ENCODE results near the gene TANGO2. TPM values are rescaled to one million over a fixed set of nuclear protein-coding genes. Genes with fewer than 3 reads are reported as not detected.

Gene TANGO2
- total RNA-seq, 1 experiment from 2014 or later: 14.6 TPM

GRCh38 chr22:20076627-20077172 is 55.8 kb downstream of the TANGO2 start:
- no peaks in the 10 kb centered on the region for H3K9me3 Mint-ChIP-seq
- H3K4me2 ChIP-seq (ENCODE audit: insufficient read depth, insufficient read length, low read length): no peak overlapping the region
- peaks cover 9% of the 10 kb centered on the region for H3K79me1 ChIP-seq (ENCODE audit: insufficient read depth, low read depth, low read length, poor library complexity, severe bottlenecking)
- no peak overlapping the region for H2AK5ac ChIP-seq (ENCODE audit: insufficient read length, low read length)
- H4K20me1 ChIP-seq (ENCODE audit: control insufficient read depth, insufficient read depth, insufficient read length): no peaks in the 10 kb centered on the region
- no peak overlapping the region for H3K23ac ChIP-seq (ENCODE audit: insufficient read length, low read depth, low read length)
- peaks cover 7 to 18% of the 10 kb centered on the region in 2 experiments for H3K4me1 Mint-ChIP-seq
- no peak overlapping the region for H4K5ac ChIP-seq (ENCODE audit: insufficient read length, low read depth, low read length)
- DNase-seq: no peak
- H4K91ac ChIP-seq (ENCODE audit: insufficient read length, low read depth, low read length): no peak overlapping the region
- no peak overlapping the region for H2BK120ac ChIP-seq (ENCODE audit: low read depth, low read length, poor library complexity, severe bottlenecking)
- no peak overlapping the region for H3K4ac ChIP-seq (ENCODE audit: low read depth, low read length)
- H3K27me3 Mint-ChIP-seq (ENCODE audit: low read depth): peaks cover 7% of the 10 kb centered on the region
- H3K14ac ChIP-seq (ENCODE audit: insufficient read depth, low read length): no peak overlapping the region
- H3K9me3 ChIP-seq (ENCODE audit: control insufficient read depth, low read depth, low read length): no peaks in the 10 kb centered on the region
- H3K27me3 ChIP-seq (ENCODE audit: insufficient read depth, low read length): no peaks in the 10 kb centered on the region; the same call in 1 of the 2 replicates
- H2BK5ac ChIP-seq (ENCODE audit: insufficient read length, low read length): no peak overlapping the region
- no peak overlapping the region for H2BK15ac ChIP-seq (ENCODE audit: low read depth, low read length)
- H3K27ac ChIP-seq (ENCODE audit: insufficient read length, low read depth, low read length): no peak overlapping the region
- H3K27ac Mint-ChIP-seq: peak overlapping the region in 1 of 3 experiments; percentile 82; a peak in 3 of 7 replicates
- no peak overlapping the region for H3K9ac ChIP-seq (ENCODE audit: extremely low read depth, insufficient read length, low read length)
- H3K23me2 ChIP-seq (ENCODE audit: insufficient read length, low read depth, low read length, poor library complexity, severe bottlenecking): peaks cover 8% of the 10 kb centered on the region
- no peak overlapping the region for H3K4me3 Mint-ChIP-seq
- no CpG with 5 or more reads among the region's 6 CpGs for WGBS (ENCODE audit: extremely low coverage, insufficient read length, low lambda C conversion rate)
- H2BK20ac ChIP-seq (ENCODE audit: low read depth, low read length, poor library complexity, severe bottlenecking): no peak overlapping the region
- H3K79me2 ChIP-seq (ENCODE audit: insufficient read depth, low read length): peaks cover 13% of the 10 kb centered on the region
- no peak overlapping the region for H3K18ac ChIP-seq (ENCODE audit: insufficient read length, low read depth, low read length)
- peaks cover 1 to 11% (median 3%) of the 10 kb centered on the region in 3 experiments; a peak in 5 of 7 replicates for H3K36me3 Mint-ChIP-seq (ENCODE audit: insufficient read depth in 1 of 3, low read depth in 3 of 3)
- no peaks in the 10 kb centered on the region; the same call in 1 of the 2 replicates for H3K4me1 ChIP-seq (ENCODE audit: insufficient read depth, low read length)
- H3T11ph ChIP-seq (ENCODE audit: low read length): no peak overlapping the region
- no peak overlapping the region for H4K8ac ChIP-seq (replicated peaks; ENCODE audit: insufficient read length, low read depth, low read length)
- H2AFZ ChIP-seq (ENCODE audit: low read length): no peak overlapping the region
- H2BK12ac ChIP-seq (ENCODE audit: insufficient read length, low read depth, low read length): no peak overlapping the region
- no peak for TF ChIP-seq CTCF (conservative IDR thresholded peaks at IDR 0.05)
- no peak overlapping the region for H3K56ac ChIP-seq (ENCODE audit: insufficient read length, low read depth, low read length)
